Activated CD4-positive, CD25-positive, alpha-beta regulatory T cell treated with anti-CD3 and anti-CD28 coated beads, Interleukin-2, amount 50 U/mL, for 16 hours (primary cell): Measurements from ENCODE around the gene SCUBE2.
"Not testable (repeated sequence)": the region's sequence is repeated elsewhere in the genome, so short reads cannot be mapped to it uniquely, and the experiment has no call there.

Source experiments
- DNase-seq: peaks from one replicate; pipeline ENCODE4 v3.0.0-alpha.2; 2020; ENCODE audit warnings: low read depth, low spot score

Gene SCUBE2

GRCh38 chr11:9008661-9009060, 82.7 kb downstream of the SCUBE2 start:
- DNase-seq = no peak

- DNase-seq = no peak
Measured at GRCh38 chr11:9008011-9008550, 83.3 kb downstream of the SCUBE2 start.

- no peak for DNase-seq
Measured at GRCh38 chr11:9005087-9005486, 86.3 kb downstream of the SCUBE2 start.

DNA sequence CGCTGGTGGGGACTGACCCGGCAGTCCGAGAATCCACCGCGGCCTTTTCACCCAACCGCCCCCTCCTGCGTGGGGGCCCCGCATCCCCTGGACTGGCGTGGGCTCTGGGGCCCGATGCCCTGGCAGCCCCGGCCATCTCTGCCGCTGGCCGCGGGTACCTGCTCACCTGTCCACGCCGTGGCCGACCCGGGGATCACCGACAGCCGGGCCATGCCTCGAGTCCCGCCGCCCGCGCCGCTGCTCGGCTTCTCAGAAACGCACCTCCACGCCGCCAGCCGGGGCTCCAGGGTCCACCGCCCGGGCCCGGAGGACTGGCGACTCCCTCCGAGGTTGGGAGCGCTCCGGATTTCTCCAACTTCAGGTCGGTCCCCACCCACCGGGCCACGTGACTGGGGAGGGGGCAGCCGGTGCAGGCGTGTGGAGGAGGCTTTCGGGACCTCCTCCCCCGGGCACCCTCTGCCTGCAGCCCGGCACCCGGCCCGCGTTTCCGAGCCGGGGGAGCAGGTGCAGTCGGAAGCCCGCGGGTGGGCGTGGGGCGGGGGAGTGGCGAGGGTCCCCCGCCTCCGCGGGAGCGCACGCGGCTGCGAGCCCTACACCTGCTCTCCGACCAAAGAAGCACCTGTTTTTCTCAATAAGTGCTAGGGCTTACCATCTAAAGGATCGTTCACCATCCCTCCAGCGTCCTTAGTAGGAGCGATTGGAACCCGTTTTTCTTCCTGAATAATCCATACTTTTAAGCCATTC, 87.0 kb downstream of the SCUBE2 start:
- no peak for DNase-seq

- DNase-seq = peak; percentile 55
Measured at GRCh38 chr11:9003573-9004182, 87.7 kb downstream of the SCUBE2 start, which contains the start of gene NRIP3. Gene NRIP3 (minus strand): TSS chr11:9004001. CDS start chr11:9003935, 66 bp downstream.

DNA sequence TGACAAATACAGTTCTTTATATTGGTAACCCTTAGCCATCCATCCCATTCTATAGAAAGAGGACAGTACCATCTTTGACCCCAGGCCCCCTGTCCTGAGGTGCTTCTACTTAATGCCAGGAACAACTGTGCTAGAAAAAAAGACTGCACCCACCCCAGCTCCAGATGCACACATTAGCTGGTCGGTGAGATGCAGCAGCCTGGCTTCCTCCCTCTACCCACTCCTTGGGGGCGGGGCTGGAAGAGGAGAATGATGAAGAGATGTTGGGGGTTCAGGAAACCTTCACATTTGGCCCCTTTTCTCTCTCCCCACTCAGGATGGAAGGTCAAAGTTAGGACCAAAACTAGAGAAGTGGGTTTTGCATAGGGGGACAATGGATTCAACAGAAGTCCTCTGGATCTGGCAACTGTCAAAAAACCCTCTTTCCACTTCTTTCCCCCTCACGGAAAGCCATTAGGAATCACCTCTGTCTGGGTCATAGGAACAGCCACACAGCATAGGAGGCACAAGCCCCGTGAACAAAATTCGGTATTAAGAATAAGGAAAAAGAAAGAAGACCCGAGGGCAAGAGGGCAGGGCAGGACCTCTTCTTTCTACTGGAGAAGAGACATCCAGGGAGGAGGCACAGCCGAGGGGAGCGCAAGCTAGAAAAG, 88.4 kb downstream of the SCUBE2 start:
- no peak for DNase-seq

DNA sequence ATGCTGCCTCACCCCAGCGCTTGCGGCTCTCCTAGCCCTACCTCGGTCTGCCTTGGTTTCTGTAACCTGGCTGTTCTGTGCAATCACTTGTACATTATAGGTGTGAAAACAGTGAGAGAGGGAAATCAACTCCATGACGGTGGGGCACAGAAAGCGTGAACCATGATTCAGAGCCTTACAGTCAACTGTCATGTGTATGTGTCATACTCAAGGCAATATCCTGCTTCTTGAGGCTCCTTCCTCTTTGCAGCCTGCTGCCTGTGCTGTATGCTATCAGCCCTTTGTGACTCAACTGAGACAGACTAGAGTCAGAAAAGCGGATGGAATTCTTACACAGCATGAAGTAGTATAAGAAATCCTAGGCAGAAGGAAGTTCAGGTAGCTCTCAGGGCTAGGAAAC, 89.7 kb downstream of the SCUBE2 start:
- DNase-seq = no peak

GRCh38 chr11:8998017-8998416, 93.4 kb downstream of the SCUBE2 start:
- no peak for DNase-seq

GRCh38 chr11:8997451-8997850, 93.9 kb downstream of the SCUBE2 start:
- DNase-seq = no peak

DNA sequence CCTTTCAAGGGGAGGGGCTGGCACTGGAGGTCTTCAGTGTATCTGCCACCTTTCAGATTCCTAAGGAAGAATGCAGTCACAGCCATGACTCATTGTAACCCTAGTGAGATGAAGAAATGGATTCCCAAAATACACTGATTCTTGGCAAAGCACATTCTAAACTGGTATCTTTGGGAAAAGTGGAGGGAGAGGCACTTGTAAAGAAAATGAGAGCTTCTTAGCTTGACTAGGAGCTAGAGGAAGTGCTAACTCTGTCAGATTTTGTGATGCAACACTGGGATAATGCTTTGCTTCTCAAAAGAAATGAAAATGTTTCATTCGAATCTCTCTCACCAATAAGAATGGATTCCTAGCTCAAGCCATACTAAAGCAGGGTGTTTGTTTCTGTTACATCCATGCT, 101.9 kb downstream of the SCUBE2 start:
- no peak for DNase-seq

DNA sequence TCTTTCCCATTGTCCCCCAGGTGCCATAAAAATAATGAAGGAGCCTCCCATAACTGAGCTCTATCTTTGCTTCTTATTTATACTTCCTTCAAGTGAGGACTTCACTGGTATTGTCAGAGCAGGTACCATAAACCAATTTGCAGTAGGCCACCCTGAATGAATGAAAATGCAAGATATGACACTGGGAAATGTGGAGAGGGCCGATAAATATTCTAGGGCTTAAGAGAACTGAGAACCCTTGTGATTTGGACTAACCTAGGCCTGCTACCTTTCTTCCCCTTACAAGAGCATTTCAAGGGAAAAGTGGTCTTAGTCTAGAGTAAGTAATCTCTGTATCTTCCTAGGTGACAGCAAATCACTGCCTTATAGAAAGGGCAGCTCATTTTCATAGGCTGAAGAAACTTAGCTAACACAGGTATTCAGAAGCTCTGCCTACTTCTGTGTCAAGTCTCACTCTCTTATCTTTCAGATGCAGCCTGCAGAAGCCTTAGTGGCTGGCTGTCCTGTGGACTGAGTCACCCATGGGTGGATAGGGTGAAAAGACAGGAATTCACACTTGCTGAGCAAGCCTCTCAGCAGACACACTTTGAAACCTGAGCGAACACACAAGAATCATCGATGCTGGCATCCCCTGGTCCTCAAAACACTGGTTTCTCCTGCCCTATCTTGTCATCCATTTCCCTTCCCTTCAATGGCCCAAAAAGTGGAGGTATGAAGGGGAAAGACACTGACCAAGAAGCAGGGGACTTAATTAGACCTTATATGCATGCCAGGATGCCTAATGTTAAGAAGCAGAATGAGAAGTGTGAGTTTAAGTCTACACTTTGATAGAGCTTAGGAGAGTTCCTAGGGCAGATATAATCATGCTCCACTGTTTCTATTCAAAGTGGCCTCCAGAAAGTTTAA, 102.8 kb downstream of the SCUBE2 start:
- no peak for DNase-seq

- DNase-seq = no peak
Measured at GRCh38 chr11:8987446-8987845, 104.0 kb downstream of the SCUBE2 start.

DNA sequence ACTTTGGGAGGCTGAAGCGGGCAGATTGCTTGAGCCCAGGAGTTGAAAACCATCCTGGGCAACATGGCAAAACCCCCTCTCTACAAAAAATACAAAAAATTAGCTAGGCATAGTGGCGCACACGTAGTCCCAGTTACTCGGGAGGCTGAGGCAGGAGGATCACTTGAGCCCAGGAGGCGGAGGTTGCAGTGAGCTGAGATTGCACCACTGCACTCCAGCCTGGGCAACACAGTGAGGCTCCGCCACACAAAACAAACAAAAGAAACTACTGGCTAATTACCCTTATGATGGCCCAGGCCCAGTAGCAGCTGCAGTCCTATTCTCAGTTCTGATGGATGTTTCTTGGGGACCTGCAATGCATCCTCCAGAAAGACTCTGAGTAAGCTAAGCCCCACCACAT, 104.6 kb downstream of the SCUBE2 start:
- DNase-seq = not testable (repeated sequence)

DNA sequence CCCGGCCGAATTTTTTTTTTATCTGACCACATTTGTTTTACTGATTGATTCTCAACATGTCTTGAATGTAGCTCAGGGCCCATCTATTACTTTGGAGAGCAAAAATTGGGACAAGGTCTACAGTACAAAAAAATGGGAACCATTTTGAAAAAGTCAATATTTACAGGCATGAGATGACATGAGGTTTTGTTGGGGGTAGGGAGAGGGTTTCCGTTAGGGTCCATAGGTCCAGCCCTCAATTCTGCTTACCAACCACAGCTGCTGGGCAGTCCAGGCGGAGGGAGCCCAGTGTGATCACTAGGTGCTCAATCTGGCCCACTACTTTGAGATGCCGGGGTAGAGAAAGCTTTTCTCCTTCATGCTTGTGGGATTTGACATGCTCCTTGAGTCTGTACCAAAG, 105.9 kb downstream of the SCUBE2 start:
- no peak for DNase-seq

- no peak for DNase-seq
Measured at GRCh38 chr11:8983552-8983951, 107.8 kb downstream of the SCUBE2 start.

DNA sequence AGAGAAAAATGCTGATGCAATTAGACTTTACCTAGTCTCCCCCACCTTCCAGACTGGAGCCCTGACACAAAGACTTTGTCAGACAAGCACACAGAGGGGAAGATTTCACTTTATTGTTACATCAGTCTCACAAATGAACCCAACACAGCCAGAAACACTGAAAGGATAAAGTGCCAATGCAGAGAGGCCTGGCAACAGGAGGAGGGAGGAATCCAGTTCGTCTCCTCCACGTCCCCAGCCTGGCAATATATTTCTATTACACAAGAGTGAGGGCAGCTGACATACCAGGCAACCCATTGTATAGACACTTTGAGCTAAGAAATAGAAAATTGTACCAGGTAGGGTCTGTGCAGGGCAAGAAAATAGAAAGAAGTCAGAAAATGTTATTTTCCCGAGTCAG, 110.9 kb downstream of the SCUBE2 start:
- no peak for DNase-seq

DNA sequence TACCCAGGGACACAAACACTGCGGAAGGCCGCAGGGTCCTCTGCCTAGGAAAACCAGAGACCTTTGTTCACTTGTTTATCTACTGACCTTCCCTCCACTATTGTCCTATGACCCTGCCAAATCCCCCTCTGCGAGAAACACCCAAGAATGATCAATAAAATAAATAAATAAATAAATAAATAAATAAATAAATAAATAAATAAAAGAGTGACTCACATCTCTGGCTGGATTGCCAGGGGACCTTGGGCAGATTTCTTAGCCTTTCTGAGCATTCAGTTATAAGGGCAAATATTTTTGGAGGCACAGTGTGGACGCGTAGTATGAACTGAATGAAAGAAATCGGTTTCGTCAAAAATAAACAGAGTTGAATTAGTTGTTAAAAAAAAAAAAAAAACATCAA, 112.0 kb downstream of the SCUBE2 start:
- not testable (repeated sequence) for DNase-seq

GRCh38 chr11:8973121-8973520, 118.3 kb downstream of the SCUBE2 start:
- no peak for DNase-seq

DNA sequence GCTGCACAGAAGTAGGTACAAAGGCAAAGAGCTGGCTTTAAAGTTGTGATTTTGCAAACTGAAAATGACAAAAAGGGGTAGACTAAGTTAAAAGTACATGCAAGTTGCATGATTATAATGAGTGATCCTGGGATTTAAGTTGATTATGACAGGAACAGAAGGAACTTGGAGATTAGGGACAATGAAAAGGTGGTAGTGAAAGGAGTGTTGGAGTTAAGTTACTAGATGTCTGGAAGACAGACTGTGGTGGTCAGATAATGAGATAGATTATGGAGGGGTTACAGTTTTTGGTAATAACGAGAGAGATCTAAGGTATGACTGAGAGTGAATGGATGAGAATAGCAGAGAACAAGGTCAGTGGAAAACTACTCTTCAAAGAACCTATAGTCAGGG, 119.5 kb downstream of the SCUBE2 start:
- DNase-seq = no peak

- DNase-seq = no peak
Measured at GRCh38 chr11:8971196-8971923, 120.0 kb downstream of the SCUBE2 start.
